ENCODE measurements around the gene CD53.

DNA sequence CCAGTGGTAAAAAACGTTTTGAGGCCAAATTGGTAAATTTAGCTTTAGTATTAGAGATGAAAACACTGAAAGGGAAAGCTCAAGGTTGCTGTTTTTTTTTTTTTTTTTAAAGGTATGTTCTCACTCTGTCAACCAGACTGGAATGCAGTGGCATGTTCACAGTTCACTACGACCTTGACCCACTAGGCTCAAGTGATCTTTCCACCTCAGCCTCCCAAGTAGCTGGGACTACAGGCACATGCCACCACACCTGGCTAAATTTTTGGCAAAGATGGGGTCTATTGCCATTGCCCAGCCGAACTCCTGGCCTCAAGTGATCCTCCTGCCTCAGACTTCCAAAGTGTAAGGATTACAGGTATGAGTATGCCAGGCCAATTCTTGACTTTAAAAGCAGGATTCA is 71.9 kb downstream of the CD53 start:
- TF ChIP-seq, protein P1, sequence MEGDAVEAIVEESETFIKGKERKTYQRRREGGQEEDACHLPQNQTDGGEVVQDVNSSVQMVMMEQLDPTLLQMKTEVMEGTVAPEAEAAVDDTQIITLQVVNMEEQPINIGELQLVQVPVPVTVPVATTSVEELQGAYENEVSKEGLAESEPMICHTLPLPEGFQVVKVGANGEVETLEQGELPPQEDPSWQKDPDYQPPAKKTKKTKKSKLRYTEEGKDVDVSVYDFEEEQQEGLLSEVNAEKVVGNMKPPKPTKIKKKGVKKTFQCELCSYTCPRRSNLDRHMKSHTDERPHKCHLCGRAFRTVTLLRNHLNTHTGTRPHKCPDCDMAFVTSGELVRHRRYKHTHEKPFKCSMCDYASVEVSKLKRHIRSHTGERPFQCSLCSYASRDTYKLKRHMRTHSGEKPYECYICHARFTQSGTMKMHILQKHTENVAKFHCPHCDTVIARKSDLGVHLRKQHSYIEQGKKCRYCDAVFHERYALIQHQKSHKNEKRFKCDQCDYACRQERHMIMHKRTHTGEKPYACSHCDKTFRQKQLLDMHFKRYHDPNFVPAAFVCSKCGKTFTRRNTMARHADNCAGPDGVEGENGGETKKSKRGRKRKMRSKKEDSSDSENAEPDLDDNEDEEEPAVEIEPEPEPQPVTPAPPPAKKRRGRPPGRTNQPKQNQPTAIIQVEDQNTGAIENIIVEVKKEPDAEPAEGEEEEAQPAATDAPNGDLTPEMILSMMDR (IDR thresholded peaks at IDR 0.05; ENCODE audit: low read depth, low read length): no peak
- TF ChIP-seq EZH2phosphoT487 (IDR thresholded peaks at IDR 0.05; ENCODE audit: low read depth): no peak
